NCI-H2196 treated with DMSO at 0.1 percent for 48 hours (cell line): Measurements from ENCODE around the gene UFSP1.
"Not testable (repeated sequence)": the region's sequence is repeated elsewhere in the genome, so short reads cannot be mapped to it uniquely, and the experiment has no call there.

Experiments
- DNase-seq: peaks from one replicate; lab custom pipeline; 2025; ENCODE audit not compliant: unreplicated experiment; lab: John Stamatoyannopoulos, UW

The UFSP1 gene

GRCh38 chr7:100888988-100889750 is at the start of gene UFSP1:
Gene UFSP1, minus strand, starts transcription at chr7:100889715. Its CDS starts 444 bp downstream, at chr7:100889271.
- no peak for DNase-seq

GRCh38 chr7:100936167-100936566 is 46.7 kb upstream of the UFSP1 start:
- DNase-seq = not testable (repeated sequence)

- not testable (repeated sequence) for DNase-seq
Measured at GRCh38 chr7:100935381-100935780, 45.9 kb upstream of the UFSP1 start.

- DNase-seq = no peak
Measured at GRCh38 chr7:100933734-100934133, 44.2 kb upstream of the UFSP1 start.

- no peak for DNase-seq
Measured at GRCh38 chr7:100929808-100930174, 40.3 kb upstream of the UFSP1 start.

GRCh38 chr7:100923616-100924015 is 34.1 kb upstream of the UFSP1 start:
- not testable (repeated sequence) for DNase-seq

GRCh38 chr7:100921039-100921438 is 31.5 kb upstream of the UFSP1 start:
- no peak for DNase-seq

- not testable (repeated sequence) for DNase-seq
Measured at GRCh38 chr7:100919779-100920437, 30.4 kb upstream of the UFSP1 start.

- DNase-seq = not testable (repeated sequence)
Measured at GRCh38 chr7:100919335-100919734, 29.8 kb upstream of the UFSP1 start.

- no peak for DNase-seq
Measured at GRCh38 chr7:100914879-100915447, 25.4 kb upstream of the UFSP1 start.

- no peak for DNase-seq
Measured at GRCh38 chr7:100914208-100914878, 24.8 kb upstream of the UFSP1 start.

- DNase-seq = no peak
Measured at GRCh38 chr7:100911484-100911883, 22.0 kb upstream of the UFSP1 start.

- DNase-seq = not testable (repeated sequence)
Measured at GRCh38 chr7:100910443-100910842, 20.9 kb upstream of the UFSP1 start.

GRCh38 chr7:100908512-100908911 is 19.0 kb upstream of the UFSP1 start:
- DNase-seq = no peak

- DNase-seq = no peak
Measured at GRCh38 chr7:100902638-100903037, 13.1 kb upstream of the UFSP1 start.

GRCh38 chr7:100901921-100902332 is 12.4 kb upstream of the UFSP1 start:
- DNase-seq = no peak

- no peak for DNase-seq
Measured at GRCh38 chr7:100900978-100901377, 11.5 kb upstream of the UFSP1 start.

- no peak for DNase-seq
Measured at GRCh38 chr7:100899432-100899831, 9.9 kb upstream of the UFSP1 start.

- DNase-seq = no peak
Measured at GRCh38 chr7:100897772-100898454, 8.4 kb upstream of the UFSP1 start.

GRCh38 chr7:100896732-100897608 is 7.5 kb upstream of the UFSP1 start:
- DNase-seq = no peak
